ENCODE data around the gene HIP1R.

- TF ChIP-seq CTCF (conservative IDR thresholded peaks at IDR 0.05; ENCODE audit: low read depth in 2 of 2) (no peak), POLR2AphosphoS5 (IDR thresholded peaks at IDR 0.05; ENCODE audit: low read depth) (peak; percentile 80), JUNB (IDR thresholded peaks at IDR 0.05; ENCODE audit: unreplicated experiment) (no peak), EZH2phosphoT487 (IDR thresholded peaks at IDR 0.05; ENCODE audit: unreplicated experiment) (no peak), CREB1 (CRISPR knock-in tag; IDR thresholded peaks at IDR 0.05; ENCODE audit: low read depth) (peak; percentile 100), REST (IDR thresholded peaks at IDR 0.05; ENCODE audit: unreplicated experiment) (no peak), NANOG (IDR thresholded peaks at IDR 0.05; ENCODE audit: borderline replicate concordance) (no peak), EZH2 (IDR thresholded peaks at IDR 0.05; ENCODE audit: low read depth, unreplicated experiment) (no peak), ZNF114 (CRISPR knock-in tag; IDR thresholded peaks at IDR 0.05) (no peak), ZNF331 (CRISPR knock-in tag; IDR thresholded peaks at IDR 0.05; ENCODE audit: low read depth) (no peak), STAT1 (IDR thresholded peaks at IDR 0.05; ENCODE audit: unreplicated experiment) (no peak), ETS1 (IDR thresholded peaks at IDR 0.05) (no peak), ZNF462 (CRISPR knock-in tag; IDR thresholded peaks at IDR 0.05) (no peak)
Observed at GRCh38 chr12:122895704-122896636, 60.7 kb downstream of the HIP1R start, which contains the start of gene VPS37B.

Measured in GM23338 (cell line).